Measurements from ENCODE around the gene LDHD. TPM values are rescaled to one million over a fixed set of nuclear protein-coding genes. Genes with fewer than 3 reads are reported as not detected.

LDHD gene
- total and polyA plus RNA-seq, 10 of the 15 experiments (the other 5 are each of a cell fraction or from before 2014, with no cell fraction given): 0.10 to 0.12 TPM; not detected in 8

- TF ChIP-seq E4F1 (IDR thresholded peaks at IDR 0.05; ENCODE audit: borderline replicate concordance, partially characterized antibody) (no peak), POLR2AphosphoS5 (IDR thresholded peaks at IDR 0.05; ENCODE audit: low read length) (no peak), RUNX3 (IDR thresholded peaks at IDR 0.05; ENCODE audit: low read length) (no peak), RBBP5 (conservative IDR thresholded peaks at IDR 0.05) (no peak), LARP7 (IDR thresholded peaks at IDR 0.05) (no peak)
- TF ChIP-seq, protein P1, sequence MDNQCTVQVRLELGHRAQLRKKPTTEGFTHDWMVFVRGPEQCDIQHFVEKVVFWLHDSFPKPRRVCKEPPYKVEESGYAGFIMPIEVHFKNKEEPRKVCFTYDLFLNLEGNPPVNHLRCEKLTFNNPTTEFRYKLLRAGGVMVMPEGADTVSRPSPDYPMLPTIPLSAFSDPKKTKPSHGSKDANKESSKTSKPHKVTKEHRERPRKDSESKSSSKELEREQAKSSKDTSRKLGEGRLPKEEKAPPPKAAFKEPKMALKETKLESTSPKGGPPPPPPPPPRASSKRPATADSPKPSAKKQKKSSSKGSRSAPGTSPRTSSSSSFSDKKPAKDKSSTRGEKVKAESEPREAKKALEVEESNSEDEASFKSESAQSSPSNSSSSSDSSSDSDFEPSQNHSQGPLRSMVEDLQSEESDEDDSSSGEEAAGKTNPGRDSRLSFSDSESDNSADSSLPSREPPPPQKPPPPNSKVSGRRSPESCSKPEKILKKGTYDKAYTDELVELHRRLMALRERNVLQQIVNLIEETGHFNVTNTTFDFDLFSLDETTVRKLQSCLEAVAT (IDR thresholded peaks at IDR 0.05): no peak
Measured at GRCh38 chr16:75068085-75069031, 48.2 kb downstream of the LDHD start (continued).

DNA sequence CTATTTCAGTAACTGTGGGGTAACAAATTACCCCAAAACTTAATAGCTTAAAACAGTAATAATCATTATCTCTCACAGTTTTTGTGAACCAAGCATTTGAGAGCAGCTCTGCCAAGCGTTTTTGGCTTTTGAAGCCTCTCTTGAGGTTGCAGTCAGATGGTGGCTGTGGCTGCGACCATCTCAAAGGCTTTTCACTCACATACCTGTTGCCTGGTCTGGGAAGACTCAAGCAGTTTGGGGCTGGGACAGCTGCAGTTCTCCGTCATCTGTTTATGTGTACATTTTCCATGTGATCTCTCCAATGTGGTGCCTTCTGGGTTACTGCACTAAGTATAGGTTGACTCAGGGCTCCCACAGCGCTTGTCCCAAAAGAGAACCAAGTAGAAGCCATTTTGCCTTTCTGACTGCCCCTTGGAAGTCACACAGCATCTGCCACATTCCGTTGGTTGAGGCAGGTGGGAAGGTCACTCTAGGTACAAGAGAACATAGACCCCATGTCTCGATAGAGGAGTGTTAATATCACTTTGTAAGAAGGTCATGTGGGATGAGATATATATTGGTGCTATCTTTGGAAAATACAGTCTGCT lies 49.6 kb downstream of the LDHD start:
- TF ChIP-seq HDGF (IDR thresholded peaks at IDR 0.05) (no peak), E4F1 (IDR thresholded peaks at IDR 0.05; ENCODE audit: borderline replicate concordance, partially characterized antibody) (no peak)
- TF ChIP-seq, protein P2, sequence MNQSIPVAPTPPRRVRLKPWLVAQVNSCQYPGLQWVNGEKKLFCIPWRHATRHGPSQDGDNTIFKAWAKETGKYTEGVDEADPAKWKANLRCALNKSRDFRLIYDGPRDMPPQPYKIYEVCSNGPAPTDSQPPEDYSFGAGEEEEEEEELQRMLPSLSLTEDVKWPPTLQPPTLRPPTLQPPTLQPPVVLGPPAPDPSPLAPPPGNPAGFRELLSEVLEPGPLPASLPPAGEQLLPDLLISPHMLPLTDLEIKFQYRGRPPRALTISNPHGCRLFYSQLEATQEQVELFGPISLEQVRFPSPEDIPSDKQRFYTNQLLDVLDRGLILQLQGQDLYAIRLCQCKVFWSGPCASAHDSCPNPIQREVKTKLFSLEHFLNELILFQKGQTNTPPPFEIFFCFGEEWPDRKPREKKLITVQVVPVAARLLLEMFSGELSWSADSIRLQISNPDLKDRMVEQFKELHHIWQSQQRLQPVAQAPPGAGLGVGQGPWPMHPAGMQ (IDR thresholded peaks at IDR 0.05; ENCODE audit: borderline replicate concordance): no peak
- POLR2A ChIA-PET: interaction anchor here (0.7 to 0.8 kb wide), 2 partner anchors 8 to 51 kb away, joined by 3 to 4 read pairs; no protein-coding TSS in a partner anchor
- in situ Hi-C loops (cut with MboI) (no loop called here), intact Hi-C loops (cut with micrococcal nuclease; ENCODE audit: unreplicated experiment) (no loop called here)
- ATAC-seq (no peak), DNase-seq (ENCODE audit: low read depth, low spot score) (no peak), FAIRE-seq (no peak)
- BruUV-seq (replicated peaks): no TSS peak
- Histone ChIP-seq H3K9ac (ENCODE audit: control insufficient read depth, insufficient read depth, low read length) (no peak overlapping the region), H3K4me3 (no peak overlapping the region), H3K4me1 (ENCODE audit: control insufficient read depth, insufficient read depth, low read length) (peaks cover 10% of the 10 kb centered on the region), H3K4me2 (ENCODE audit: control insufficient read depth, insufficient read depth) (no peak overlapping the region), H3K36me3 (ENCODE audit: control insufficient read depth in 2 of 2, insufficient read depth in 2 of 2, low read length in 1 of 2) (no peaks in the 10 kb centered on the region), H2AFZ (ENCODE audit: control insufficient read depth, low read depth, low read length) (no peak overlapping the region), H4K20me1 (ENCODE audit: control insufficient read depth, insufficient read depth) (no peaks in the 10 kb centered on the region), H3K27me3 (replicated peaks in 1 of 2; ENCODE audit: control insufficient read depth in 2 of 2, insufficient read depth in 2 of 2, low read length in 1 of 2) (no peaks in the 10 kb centered on the region), H3K27ac (ENCODE audit: control insufficient read depth, insufficient read depth) (no peak overlapping the region), H3K79me2 (ENCODE audit: control insufficient read depth, insufficient read depth, low read length) (no peaks in the 10 kb centered on the region; the same call in none of the 2 replicates), H3K9me3 (replicated peaks; ENCODE audit: control insufficient read depth, insufficient read depth, low read length) (no peaks in the 10 kb centered on the region)
- CTCF ChIA-PET: no interaction called here
- RAD21 ChIA-PET (ENCODE audit: unreplicated experiment): no interaction called here
- 88% methylated on average over 6 of the region's 6 CpGs for WGBS (ENCODE audit: insufficient coverage, insufficient replicate concordance, low lambda C conversion rate, missing lambda C conversion rate)
- SMC1A ChIA-PET (ENCODE audit: uncharacterized antibody, unreplicated experiment): interaction anchor here (1.4 kb wide), 1 partner anchor 55 kb away, joined by 5 read pairs; no protein-coding TSS in a partner anchor
